ENCODE data around the gene GPER1.

Gene GPER1

GRCh38 chr7:1079546-1079945 is 8.4 kb upstream of the GPER1 start:
- H3K4me3 ChIP-seq (ENCODE audit: low read depth, low read length), result no peak overlapping the region
- no peak for TF ChIP-seq CTCF (IDR thresholded peaks at IDR 0.05; ENCODE audit: borderline replicate concordance, insufficient read depth, low read depth, low read length)

GRCh38 chr7:1080252-1080920 is 7.5 kb upstream of the GPER1 start:
- no peak overlapping the region for H3K4me3 ChIP-seq (ENCODE audit: low read depth, low read length)
- TF ChIP-seq CTCF (IDR thresholded peaks at IDR 0.05; ENCODE audit: borderline replicate concordance, insufficient read depth, low read depth, low read length), result no peak

- no peak for TF ChIP-seq CTCF (IDR thresholded peaks at IDR 0.05; ENCODE audit: borderline replicate concordance, insufficient read depth, low read depth, low read length)
- no peak overlapping the region for H3K4me3 ChIP-seq (ENCODE audit: low read depth, low read length)
Observed at GRCh38 chr7:1080921-1081255, 7.0 kb upstream of the GPER1 start.

- TF ChIP-seq CTCF (IDR thresholded peaks at IDR 0.05; ENCODE audit: borderline replicate concordance, insufficient read depth, low read depth, low read length), result no peak
- no peak overlapping the region for H3K4me3 ChIP-seq (ENCODE audit: low read depth, low read length)
Observed at GRCh38 chr7:1081336-1081735, 6.6 kb upstream of the GPER1 start.

GRCh38 chr7:1081931-1082401 is 5.9 kb upstream of the GPER1 start:
- no peak overlapping the region for H3K4me3 ChIP-seq (ENCODE audit: low read depth, low read length)
- TF ChIP-seq CTCF (IDR thresholded peaks at IDR 0.05; ENCODE audit: borderline replicate concordance, insufficient read depth, low read depth, low read length), result no peak

GRCh38 chr7:1083729-1084657 is 3.9 kb upstream of the GPER1 start:
- TF ChIP-seq CTCF (IDR thresholded peaks at IDR 0.05; ENCODE audit: borderline replicate concordance, insufficient read depth, low read depth, low read length), result no peak

More at GRCh38 chr7:1083729-1084657, 3.9 kb upstream of the GPER1 start:
- no peak overlapping the region for H3K4me3 ChIP-seq (ENCODE audit: low read depth, low read length)

Data from GM12875 (cell line).